AG20443 (cell line): ENCODE results near the gene COG8.
"Not testable (repeated sequence)": the region's sequence is repeated elsewhere in the genome, so short reads cannot be mapped to it uniquely, and the experiment has no call there.

ENCODE experiments used
- DNase-seq: peaks from one replicate; pipeline ENCODE4 v3.0.0; 2012; ENCODE audit warnings: low spot score, mixed read lengths

The COG8 gene

DNA sequence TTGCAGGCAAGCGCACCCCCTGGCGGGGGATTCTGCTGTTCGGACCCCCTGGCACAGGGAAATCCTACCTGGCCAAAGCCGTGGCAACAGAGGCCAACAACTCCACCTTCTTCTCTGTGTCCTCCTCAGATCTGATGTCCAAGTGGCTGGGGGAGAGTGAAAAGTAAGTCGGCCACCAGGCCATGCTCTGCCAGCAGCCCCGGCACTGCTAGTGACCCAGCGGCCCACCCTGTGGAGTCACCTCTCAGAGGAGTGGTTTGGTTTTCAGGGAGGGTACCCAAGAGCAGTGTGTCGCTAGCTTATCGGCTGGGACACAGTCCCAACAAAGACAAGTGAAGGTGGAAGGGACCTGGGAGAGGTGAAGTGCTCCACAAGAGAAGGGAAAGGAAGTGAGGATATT lies 20.0 kb downstream of the COG8 start:
- no peak for DNase-seq

DNA sequence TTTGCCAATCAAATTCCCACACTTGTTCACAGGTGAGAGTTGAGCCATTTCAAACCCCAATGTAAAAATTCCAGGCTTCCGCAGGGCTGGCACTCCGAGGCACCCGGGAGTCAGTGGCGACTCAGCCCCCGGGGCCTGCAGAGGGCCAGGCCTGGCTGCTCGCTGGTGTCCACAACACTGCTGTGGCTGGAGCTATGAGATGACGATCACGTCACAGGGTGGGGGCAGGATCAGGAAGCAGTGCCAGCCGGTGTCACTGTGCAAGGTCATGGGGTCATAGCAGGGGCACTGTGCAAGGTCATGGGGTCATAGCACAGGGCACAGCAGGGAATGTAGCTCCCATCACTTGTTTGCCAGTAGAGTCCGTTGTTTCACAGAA lies 20.5 kb downstream of the COG8 start:
- DNase-seq, result no peak

- no peak for DNase-seq
These were observed 21.0 kb downstream of the COG8 start for GRCh38 chr16:69318177-69318910.

- no peak for DNase-seq
These were observed 22.7 kb downstream of the COG8 start for GRCh38 chr16:69316595-69317034.

- no peak for DNase-seq
These were observed 23.7 kb downstream of the COG8 start for GRCh38 chr16:69315486-69316311.

- no peak for DNase-seq
These were observed 24.8 kb downstream of the COG8 start for GRCh38 chr16:69314534-69314933.

DNA sequence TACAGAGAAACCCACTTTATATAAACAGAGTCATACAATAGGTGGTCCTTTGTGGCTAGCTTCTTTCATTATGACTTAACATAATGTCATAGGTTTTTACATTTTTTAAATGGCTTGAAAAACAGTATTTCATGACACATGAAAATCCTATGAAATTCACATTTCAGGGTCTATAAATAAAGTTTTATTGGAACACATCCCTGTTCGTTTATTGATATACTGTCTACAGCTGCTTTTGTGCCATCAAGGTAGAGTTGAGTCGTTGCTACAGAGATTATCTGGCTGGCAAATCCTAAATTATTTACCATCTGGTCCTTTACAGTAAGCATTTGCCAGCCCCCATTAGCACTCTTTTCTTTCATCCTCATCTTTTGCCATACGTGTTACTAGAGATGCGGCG lies 25.9 kb downstream of the COG8 start:
- DNase-seq, result no peak

DNA sequence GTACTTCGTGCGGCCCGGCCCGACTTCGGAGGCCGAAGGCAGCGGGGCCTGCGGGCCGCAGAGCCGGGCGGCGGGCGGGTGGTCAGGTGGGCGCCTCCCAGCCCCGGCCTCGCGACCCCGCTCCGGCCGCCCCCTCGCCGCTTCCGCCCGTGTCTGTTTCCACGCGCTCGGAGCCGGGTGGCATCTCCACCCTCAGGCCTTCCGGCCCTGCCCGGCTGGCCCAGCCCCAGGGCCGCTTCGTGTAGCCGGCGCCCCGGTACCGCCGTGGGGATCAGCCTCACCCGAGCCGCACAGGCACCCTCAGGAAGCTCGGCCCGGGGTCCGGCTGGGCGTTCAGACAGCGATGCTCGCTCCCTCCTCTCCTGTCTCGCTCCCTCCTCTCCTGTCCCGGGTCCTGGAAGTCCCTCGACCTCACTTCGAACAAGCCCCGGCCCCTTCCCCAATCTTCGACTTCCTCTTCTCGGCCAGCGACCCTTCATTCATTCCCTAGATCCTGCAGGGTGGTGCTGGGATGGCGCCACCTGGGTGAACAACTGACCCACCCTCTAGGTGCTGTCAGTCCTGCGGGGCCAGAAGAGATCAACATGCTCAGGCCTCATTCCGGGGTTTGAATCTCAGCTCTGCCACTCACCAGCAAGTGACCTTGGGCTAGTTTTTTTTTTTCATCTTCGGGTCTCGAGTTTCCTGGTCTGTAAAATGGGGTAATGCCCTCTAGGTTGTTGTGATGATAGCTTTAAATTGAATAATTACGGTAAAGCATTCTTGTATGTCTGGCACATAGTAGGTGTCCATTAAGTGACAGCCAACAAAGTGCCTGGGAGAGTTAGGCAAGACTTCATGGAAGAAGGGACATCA lies 27.6 kb downstream of the COG8 start:
- peak; percentile 69 for DNase-seq

DNA sequence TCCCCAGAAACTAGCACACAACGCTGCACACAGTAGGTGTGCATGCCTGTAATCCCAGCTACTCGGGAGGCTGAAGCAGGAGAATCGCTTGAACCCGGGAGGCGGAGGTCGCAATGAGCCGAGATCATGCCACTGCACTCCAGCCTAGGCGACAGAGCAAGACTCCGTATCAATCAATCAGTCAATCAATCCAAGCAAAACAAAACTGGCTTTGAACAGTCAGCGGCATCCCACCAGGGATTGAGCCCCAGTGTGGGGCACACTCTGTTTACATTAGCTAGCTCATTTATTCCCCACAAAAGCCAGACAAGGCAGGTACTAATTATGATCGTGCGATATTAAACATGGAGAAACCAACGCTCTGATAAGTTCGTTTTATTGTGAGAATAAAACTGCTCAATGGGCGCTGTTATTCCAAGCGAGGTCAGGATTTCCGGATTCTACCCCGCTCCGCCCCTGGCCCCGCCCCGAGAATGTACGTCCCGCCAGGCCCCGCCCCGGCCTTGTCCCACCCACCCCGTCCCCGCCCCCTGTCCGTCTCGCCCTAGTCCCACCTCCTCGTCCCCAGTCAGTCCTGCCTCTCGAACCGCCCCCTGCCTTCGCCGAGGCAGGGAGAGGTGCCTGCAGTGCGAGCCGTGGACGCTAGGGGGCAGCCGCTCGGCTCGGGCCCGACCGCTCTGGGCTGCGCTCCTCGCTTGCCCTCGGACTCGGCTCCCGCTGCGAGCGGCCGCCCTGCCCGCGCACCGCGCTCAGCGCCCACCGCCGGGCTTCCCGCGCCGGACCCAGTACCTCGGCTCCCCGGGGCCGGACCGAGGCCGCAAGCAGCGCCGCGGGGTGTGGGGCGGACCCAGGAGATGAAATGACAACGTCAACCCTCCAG lies 28.5 kb downstream of the COG8 start, which contains the start of gene VPS4A:
Gene VPS4A (plus strand): TSS at position 698 of the 880 bp plus-strand sequence. CDS start 162 bp downstream, at position 860.
- DNase-seq, result peak; percentile 99

DNA sequence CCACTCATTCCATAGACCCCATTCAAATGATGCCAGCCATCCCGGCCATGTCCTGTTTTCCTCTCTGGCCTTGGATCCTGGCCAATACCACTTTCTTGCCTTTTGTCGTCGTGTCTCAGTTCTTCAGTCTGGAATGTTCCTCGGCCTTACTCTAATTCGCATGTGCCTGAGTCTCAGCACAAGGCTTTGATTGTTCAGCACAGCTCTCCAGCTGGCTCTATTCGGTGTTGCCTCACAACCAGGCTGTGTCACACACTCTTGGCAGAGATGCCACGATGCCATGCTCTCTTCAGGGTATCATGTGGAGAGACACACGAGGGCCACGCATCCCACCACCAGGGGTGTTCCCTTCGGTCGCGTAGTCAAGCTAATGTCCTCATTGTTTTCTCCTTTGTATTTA lies 30.0 kb downstream of the COG8 start:
- DNase-seq, result no peak

DNA sequence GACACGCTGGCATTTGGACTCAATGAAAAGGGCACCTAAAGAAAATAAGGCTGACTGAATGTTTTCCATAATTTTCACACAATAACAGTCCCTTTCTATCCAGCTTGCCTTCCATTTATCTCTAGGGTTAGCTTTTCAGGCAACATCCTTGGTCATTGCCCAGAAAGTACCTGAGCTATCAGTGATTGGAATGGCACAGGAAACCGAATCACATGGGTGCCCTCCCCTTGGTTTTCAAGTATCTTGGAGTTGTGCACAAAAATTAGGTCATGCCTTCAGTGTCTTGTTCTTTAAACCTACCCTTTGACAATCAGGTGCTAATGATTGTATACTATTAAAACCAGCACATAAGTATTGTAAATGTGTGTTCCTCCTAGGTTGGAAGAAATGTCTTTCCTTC lies 31.5 kb downstream of the COG8 start:
- no peak for DNase-seq

DNA sequence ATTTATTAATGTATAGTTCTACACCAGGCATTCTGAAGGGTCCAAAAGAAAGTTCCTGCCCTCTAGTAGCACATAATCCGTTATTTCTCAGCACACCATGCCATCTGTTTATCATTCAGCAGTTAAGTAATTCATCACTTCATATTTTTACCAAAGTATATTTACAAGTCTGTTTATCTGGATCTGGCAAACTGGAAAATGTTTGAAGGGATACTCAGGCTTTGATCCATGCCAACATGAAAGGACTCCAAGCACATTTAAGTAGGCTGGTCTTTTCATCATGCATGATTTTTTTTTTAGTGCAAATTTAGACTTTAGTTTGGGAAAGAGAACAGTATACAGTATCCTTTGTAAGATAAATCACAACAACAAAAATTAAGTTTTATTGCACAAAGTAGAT lies 32.3 kb downstream of the COG8 start:
- DNase-seq, result no peak

- DNase-seq, result peak; percentile 10
These were observed 33.3 kb downstream of the COG8 start for GRCh38 chr16:69306031-69306430.

GRCh38 chr16:69302301-69302700 lies 37.1 kb downstream of the COG8 start:
- DNase-seq, result no peak

DNA sequence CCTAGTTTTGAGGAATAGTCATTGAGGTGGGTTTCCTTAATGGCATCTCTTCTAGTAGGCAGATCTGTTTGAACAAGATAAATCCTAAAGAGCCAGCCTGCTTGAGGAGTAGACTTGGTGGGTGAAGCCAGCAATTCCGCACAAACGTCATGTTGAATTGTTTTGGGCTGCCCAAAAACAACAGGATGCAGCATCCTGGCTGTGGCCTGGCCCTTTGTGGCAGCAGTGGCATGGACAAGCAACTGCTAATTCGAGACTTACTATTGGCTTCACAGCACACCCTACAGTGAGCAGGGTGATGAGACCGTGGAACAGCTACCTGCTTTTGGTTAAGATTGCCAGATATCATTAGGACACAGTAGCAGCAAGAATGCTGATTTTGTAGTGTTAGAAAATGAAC lies 37.5 kb downstream of the COG8 start:
- DNase-seq, result no peak

DNA sequence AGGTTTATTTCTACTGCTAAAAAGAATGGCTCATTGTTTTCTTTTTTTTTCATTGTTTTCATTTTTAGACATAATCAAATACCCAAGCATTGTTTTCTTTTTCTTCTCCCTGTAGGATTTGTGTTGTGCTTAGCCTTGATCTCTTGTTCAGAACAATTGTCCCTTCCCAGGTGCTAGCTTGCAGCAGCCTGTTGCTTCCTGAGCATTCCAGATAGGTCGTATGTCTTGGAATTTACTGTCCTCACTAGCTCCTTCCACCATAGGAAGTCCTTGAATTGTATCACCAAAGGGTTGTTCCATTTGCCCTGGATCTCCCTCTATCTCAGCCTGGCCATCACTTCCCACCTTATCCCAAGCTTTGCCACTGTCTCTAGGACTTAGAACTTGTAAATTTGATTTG lies 38.2 kb downstream of the COG8 start:
- no peak for DNase-seq

DNA sequence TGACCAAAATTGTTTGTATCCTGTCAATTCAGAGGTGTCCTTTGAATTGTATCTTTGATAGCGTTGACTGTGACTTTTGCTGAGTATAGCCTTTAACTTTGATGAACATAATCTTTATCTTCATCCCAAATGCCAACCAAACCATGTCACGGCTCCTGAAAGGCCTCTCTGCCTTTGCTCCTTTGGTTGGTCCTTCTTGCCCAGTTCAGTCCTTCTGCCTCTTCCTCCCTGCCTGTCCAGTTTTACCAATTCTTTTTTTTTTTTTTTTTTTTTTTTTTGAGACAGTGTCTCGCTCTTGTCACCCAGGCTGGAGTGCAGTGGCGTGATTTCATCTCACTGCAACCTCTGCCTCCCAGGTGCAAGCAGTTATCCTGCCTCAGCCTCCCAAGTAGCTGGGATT lies 41.1 kb downstream of the COG8 start:
- no peak for DNase-seq

GRCh38 chr16:69296771-69297170 lies 42.6 kb downstream of the COG8 start:
- DNase-seq, result not testable (repeated sequence)

DNA sequence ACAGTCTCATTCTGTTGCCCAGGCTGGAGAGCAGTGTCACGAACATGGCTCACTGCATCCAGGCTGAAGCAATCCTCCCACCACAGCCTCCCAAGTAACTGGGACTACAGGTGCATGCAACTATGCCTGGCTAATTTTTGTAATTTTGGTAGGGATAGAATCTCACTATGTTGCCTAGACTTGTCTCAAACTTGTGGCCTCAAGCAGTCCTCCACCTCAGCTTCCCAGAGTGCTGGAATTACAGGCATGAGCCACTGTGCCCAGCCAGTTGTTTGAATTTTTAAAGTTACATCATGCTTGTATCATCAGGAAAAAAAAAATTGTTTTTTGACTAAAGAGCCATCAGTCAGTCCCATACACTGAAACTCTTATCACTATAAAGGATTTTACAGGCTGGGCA lies 45.3 kb downstream of the COG8 start:
- DNase-seq, result no peak

- DNase-seq, result no peak
These were observed 46.0 kb downstream of the COG8 start for GRCh38 chr16:69293401-69293800.

GRCh38 chr16:69291657-69292056 lies 47.7 kb downstream of the COG8 start:
- DNase-seq, result not testable (repeated sequence)
